ENCODE results near the gene USP40. TPM values are rescaled to one million over a fixed set of nuclear protein-coding genes. Genes with fewer than 3 reads are reported as not detected.

Gene USP40
- total and polyA plus RNA-seq, 4 donors, result 16.7 to 80.4 (median 35.7) TPM

- Histone ChIP-seq H3K9me3 (ENCODE audit: control insufficient read depth in 4 of 4, insufficient read depth in 3 of 4, low read length in 3 of 4) (no peaks in the 10 kb centered on the region), H3K4me1 (ENCODE audit: control insufficient read depth in 5 of 5, insufficient read depth in 5 of 5, low read length in 5 of 5) (no peaks in the 10 kb centered on the region), H3K9ac (ENCODE audit: insufficient read depth in 1 of 2, low read length in 2 of 2) (no peak overlapping the region), H3K36me3 (ENCODE audit: control insufficient read depth in 4 of 4, insufficient read depth in 4 of 4, low read length in 4 of 4) (peaks cover 13 to 64% (median 32%) of the 10 kb centered on the region in 4 donors), H3K4me3 (no peak overlapping the region), H3K27ac (ENCODE audit: low read depth in 1 of 2, low read length in 1 of 2) (peak overlapping the region in 1 of 2 donors; percentile 81), H3K27me3 (ENCODE audit: control insufficient read depth in 3 of 3, insufficient read depth in 3 of 3, low read length in 2 of 3) (no peaks in the 10 kb centered on the region)
- DNase-seq (no peak), ATAC-seq (ENCODE audit: insufficient read depth, low FRiP score) (peak; percentile 13)
- WGBS, 2 donors, result 76 to 95% methylated on average over 19 of the region's 19 CpGs
- no peak for TF ChIP-seq CTCF (IDR thresholded peaks at IDR 0.05; ENCODE audit: control extremely low read depth, extremely low read depth)
These were observed 102.5 kb downstream of the USP40 start for GRCh38 chr2:233464056-233464455.

GRCh38 chr2:233463586-233463985 lies 103.0 kb downstream of the USP40 start:
- DNase-seq, result no peak
- no peak for TF ChIP-seq CTCF (IDR thresholded peaks at IDR 0.05; ENCODE audit: control extremely low read depth, extremely low read depth)
- no peak overlapping the region for H3K9ac ChIP-seq (ENCODE audit: insufficient read depth in 1 of 2, low read length in 2 of 2)
- H3K4me3 ChIP-seq, result no peak overlapping the region
- WGBS, 2 donors, result 93 to 97% methylated on average over 16 of the region's 16 CpGs
- H3K27me3 ChIP-seq (ENCODE audit: control insufficient read depth in 3 of 3, insufficient read depth in 3 of 3, low read length in 2 of 3), result no peaks in the 10 kb centered on the region
- H3K36me3 ChIP-seq (ENCODE audit: control insufficient read depth in 4 of 4, insufficient read depth in 4 of 4, low read length in 4 of 4), result peaks cover 12 to 64% (median 29%) of the 10 kb centered on the region in 4 donors
- no peaks in the 10 kb centered on the region for H3K4me1 ChIP-seq (ENCODE audit: control insufficient read depth in 5 of 5, insufficient read depth in 5 of 5, low read length in 5 of 5)
- no peak for ATAC-seq (ENCODE audit: insufficient read depth, low FRiP score)
- peak overlapping the region in 1 of 2 donors; percentile 81 for H3K27ac ChIP-seq (ENCODE audit: low read depth in 1 of 2, low read length in 1 of 2)
- no peaks in the 10 kb centered on the region for H3K9me3 ChIP-seq (ENCODE audit: control insufficient read depth in 4 of 4, insufficient read depth in 3 of 4, low read length in 3 of 4)

GRCh38 chr2:233462826-233463470 lies 103.6 kb downstream of the USP40 start:
- no peak for ATAC-seq (ENCODE audit: insufficient read depth, low FRiP score)
- no peaks in the 10 kb centered on the region for H3K27me3 ChIP-seq (ENCODE audit: control insufficient read depth in 3 of 3, insufficient read depth in 3 of 3, low read length in 2 of 3)
- WGBS, 2 donors, result 96% methylated on average over 21 of the region's 21 CpGs
- no peaks in the 10 kb centered on the region for H3K4me1 ChIP-seq (ENCODE audit: control insufficient read depth in 5 of 5, insufficient read depth in 5 of 5, low read length in 5 of 5)
- H3K4me3 ChIP-seq, result no peak overlapping the region
- no peak overlapping the region for H3K27ac ChIP-seq (ENCODE audit: low read depth in 1 of 2, low read length in 1 of 2)
- no peak for TF ChIP-seq CTCF (IDR thresholded peaks at IDR 0.05; ENCODE audit: control extremely low read depth, extremely low read depth)
- DNase-seq, result no peak
- no peak overlapping the region for H3K9ac ChIP-seq (ENCODE audit: insufficient read depth in 1 of 2, low read length in 2 of 2)
- H3K36me3 ChIP-seq (ENCODE audit: control insufficient read depth in 4 of 4, insufficient read depth in 4 of 4, low read length in 4 of 4), result peaks cover 10 to 61% (median 27%) of the 10 kb centered on the region in 4 donors
- no peaks in the 10 kb centered on the region for H3K9me3 ChIP-seq (ENCODE audit: control insufficient read depth in 4 of 4, insufficient read depth in 3 of 4, low read length in 3 of 4)

All from lung (tissue), 12 donors.